Activated CD4-positive, alpha-beta T cell treated with anti-CD3 and anti-CD28 coated beads, Interleukin-2, amount 10 ng/mL, durations not matched to agents 24 days and 14 days (primary cell): ENCODE measurements around the gene TOMT. TPM values are rescaled to one million over a fixed set of nuclear protein-coding genes. Genes with fewer than 3 reads are reported as not detected.

Experiments
- DNase-seq: peaks from one replicate; pipeline ENCODE4 v3.0.0; 2022
- H3K27ac Mint-ChIP-seq: one replicate; pipeline ENCODE4 v1.8.0; 2022; ENCODE audit warnings: mild to moderate bottlenecking, mixed read lengths
- H3K27me3 Mint-ChIP-seq: one replicate; pipeline ENCODE4 v1.8.0; 2022; ENCODE audit warnings: mixed read lengths
- H3K36me3 Mint-ChIP-seq: one replicate; pipeline ENCODE4 v1.8.0; 2022; ENCODE audit warnings: low read depth, mild to moderate bottlenecking, mixed read lengths
- H3K4me1 Mint-ChIP-seq: one replicate; pipeline ENCODE4 v1.8.0; 2021; ENCODE audit warnings: mixed read lengths
- H3K4me3 Mint-ChIP-seq: one replicate; pipeline ENCODE4 v1.8.0; 2022; ENCODE audit warnings: mild to moderate bottlenecking, moderate library complexity, mixed read lengths
- H3K9me3 Mint-ChIP-seq: one replicate; pipeline ENCODE4 v1.8.0; 2021; ENCODE audit warnings: mixed read lengths
- intact Hi-C: fragments of 100-400 bp; cut with micrococcal nuclease; formaldehyde crosslinking; loops from one replicate; pipeline ENCODE4 v1.15.1; 2023
- total RNA-seq: library from RNA; stranded (reverse); gene quantifications from 2 replicates; pipeline ENCODE4 v1.2.3, GENCODE V29; 2022

TOMT gene
- total RNA-seq, 1 donor from 2014 or later: not detected

- no peak for DNase-seq
- H3K36me3 Mint-ChIP-seq: peaks cover 34% of the 10 kb centered on the region
- H3K4me1 Mint-ChIP-seq: peaks cover 38% of the 10 kb centered on the region
- intact Hi-C loops: loop anchor here (1.0 to 5.0 kb wide), 3 partner anchors 40 to 173 kb away; partner anchors contain the start of genes RNF121 and XNDC1N
- H3K27ac Mint-ChIP-seq: peak overlapping the region; percentile 94
- H3K4me3 Mint-ChIP-seq: peak overlapping the region; percentile 98
- H3K9me3 Mint-ChIP-seq: no peaks in the 10 kb centered on the region
- H3K27me3 Mint-ChIP-seq: no peaks in the 10 kb centered on the region
Measured at GRCh38 chr11:72102162-72102561, 3.6 kb upstream of the TOMT start.

- no peak for DNase-seq
- H3K9me3 Mint-ChIP-seq: no peaks in the 10 kb centered on the region
- peaks cover 37% of the 10 kb centered on the region for H3K36me3 Mint-ChIP-seq
- peaks cover 38% of the 10 kb centered on the region for H3K4me1 Mint-ChIP-seq
- peak overlapping the region; percentile 98 for H3K4me3 Mint-ChIP-seq
- H3K27me3 Mint-ChIP-seq: no peaks in the 10 kb centered on the region
- intact Hi-C loops: loop anchor here (1.0 to 5.0 kb wide), 3 partner anchors 40 to 174 kb away; partner anchors contain the start of genes RNF121 and XNDC1N
- peak overlapping the region; percentile 94 for H3K27ac Mint-ChIP-seq
Measured at GRCh38 chr11:72102631-72102945, 3.1 kb upstream of the TOMT start.

GRCh38 chr11:72102946-72103753, 2.6 kb upstream of the TOMT start, which contains the start of gene LAMTOR1:
LAMTOR1 (minus strand) TSS chr11:72103297; CDS start chr11:72103224, 73 bp downstream.
- peak within 1 kb of the TSS; percentile 98 for H3K4me3 Mint-ChIP-seq
- H3K9me3 Mint-ChIP-seq: no peaks in the 10 kb centered on the region
- H3K27me3 Mint-ChIP-seq: no peaks in the 10 kb centered on the region
- H3K27ac Mint-ChIP-seq: peak within 1 kb of the TSS; percentile 94
- intact Hi-C loops: loop anchor here (1.0 to 5.0 kb wide), 6 partner anchors 9 to 174 kb away; partner anchors contain the start of genes ANAPC15, LRRC51, NUMA1 and RNF121
- peaks cover 32% of the 10 kb centered on the region for H3K36me3 Mint-ChIP-seq
- peaks cover 38% of the 10 kb centered on the region for H3K4me1 Mint-ChIP-seq
- peak; percentile 100 for DNase-seq

GRCh38 chr11:72103754-72104167, 2.0 kb upstream of the TOMT start:
- intact Hi-C loops: loop anchor here (1.0 to 5.0 kb wide), 5 partner anchors 9 to 175 kb away; partner anchors contain the start of genes ANAPC15, LRRC51, NUMA1 and RNF121
- Mint-ChIP-seq H3K27me3 (no peaks in the 10 kb centered on the region), H3K4me1 (peaks cover 38% of the 10 kb centered on the region), H3K4me3 (peak overlapping the region; percentile 98), H3K27ac (peak overlapping the region; percentile 94), H3K9me3 (no peaks in the 10 kb centered on the region), H3K36me3 (peaks cover 26% of the 10 kb centered on the region)
- no peak for DNase-seq

GRCh38 chr11:72111300-72112142, 5.8 kb downstream of the TOMT start:
- peak overlapping the region; percentile 99 for H3K27ac Mint-ChIP-seq
- intact Hi-C loops: loop anchor here (1.0 to 2.0 kb wide), 6 partner anchors 8 to 183 kb away; partner anchors contain the start of genes LAMTOR1, LRRC51, NUMA1 and XNDC1N
- peak overlapping the region; percentile 98 for H3K4me3 Mint-ChIP-seq
- no peaks in the 10 kb centered on the region for H3K27me3 Mint-ChIP-seq
- peaks cover 18% of the 10 kb centered on the region for H3K4me1 Mint-ChIP-seq
- H3K9me3 Mint-ChIP-seq: peaks cover 13% of the 10 kb centered on the region
- peaks cover 11% of the 10 kb centered on the region for H3K36me3 Mint-ChIP-seq
- DNase-seq: no peak

GRCh38 chr11:72112143-72112977, 6.6 kb downstream of the TOMT start, which contains the start of gene ANAPC15:
ANAPC15 (minus strand) TSS chr11:72112695; CDS start chr11:72111276, 1,419 bp downstream.
- no peaks in the 10 kb centered on the region for H3K27me3 Mint-ChIP-seq
- intact Hi-C loops: loop anchor here (1.0 to 2.0 kb wide), 6 partner anchors 9 to 184 kb away; partner anchors contain the start of genes LAMTOR1, LRRC51, NUMA1 and XNDC1N
- DNase-seq: peak; percentile 100
- H3K27ac Mint-ChIP-seq: peak within 1 kb of the TSS; percentile 99
- H3K4me3 Mint-ChIP-seq: peak within 1 kb of the TSS; percentile 98
- H3K4me1 Mint-ChIP-seq: peaks cover 18% of the 10 kb centered on the region
- peaks cover 13% of the 10 kb centered on the region for H3K9me3 Mint-ChIP-seq
- H3K36me3 Mint-ChIP-seq: peaks cover 8% of the 10 kb centered on the region

- Mint-ChIP-seq H3K4me3 (peak overlapping the region; percentile 98), H3K27ac (peak overlapping the region; percentile 99), H3K27me3 (no peaks in the 10 kb centered on the region), H3K9me3 (peaks cover 13% of the 10 kb centered on the region), H3K4me1 (peaks cover 18% of the 10 kb centered on the region), H3K36me3 (peaks cover 6% of the 10 kb centered on the region)
- DNase-seq: no peak
- intact Hi-C loops: loop anchor here (1.0 to 2.0 kb wide), 6 partner anchors 10 to 185 kb away; partner anchors contain the start of genes LAMTOR1, LRRC51, NUMA1 and XNDC1N
Measured at GRCh38 chr11:72112978-72113808, 7.5 kb downstream of the TOMT start.

GRCh38 chr11:72114570-72114969, 8.8 kb downstream of the TOMT start:
- H3K27me3 Mint-ChIP-seq: no peaks in the 10 kb centered on the region
- intact Hi-C loops: no loop called here
- DNase-seq: no peak
- H3K36me3 Mint-ChIP-seq: peaks cover 6% of the 10 kb centered on the region
- H3K9me3 Mint-ChIP-seq: peaks cover 13% of the 10 kb centered on the region
- H3K4me1 Mint-ChIP-seq: peaks cover 18% of the 10 kb centered on the region
- no peak overlapping the region for H3K27ac Mint-ChIP-seq
- no peak overlapping the region for H3K4me3 Mint-ChIP-seq

- peaks cover 15% of the 10 kb centered on the region for H3K4me1 Mint-ChIP-seq
- intact Hi-C loops: no loop called here
- H3K9me3 Mint-ChIP-seq: peaks cover 13% of the 10 kb centered on the region
- H3K27me3 Mint-ChIP-seq: no peaks in the 10 kb centered on the region
- H3K4me3 Mint-ChIP-seq: no peak overlapping the region
- no peak for DNase-seq
- H3K27ac Mint-ChIP-seq: no peak overlapping the region
- no peaks in the 10 kb centered on the region for H3K36me3 Mint-ChIP-seq
Measured at GRCh38 chr11:72116019-72116755, 10.5 kb downstream of the TOMT start.

GRCh38 chr11:72119198-72119597, 13.5 kb downstream of the TOMT start:
- no peaks in the 10 kb centered on the region for H3K36me3 Mint-ChIP-seq
- intact Hi-C loops: no loop called here
- no peaks in the 10 kb centered on the region for H3K4me1 Mint-ChIP-seq
- H3K9me3 Mint-ChIP-seq: peaks cover 6% of the 10 kb centered on the region
- no peak overlapping the region for H3K4me3 Mint-ChIP-seq
- H3K27ac Mint-ChIP-seq: no peak overlapping the region
- H3K27me3 Mint-ChIP-seq: no peaks in the 10 kb centered on the region
- DNase-seq: no peak

GRCh38 chr11:72120930-72121329, 15.2 kb downstream of the TOMT start:
- no peak for DNase-seq
- Mint-ChIP-seq H3K36me3 (no peaks in the 10 kb centered on the region), H3K4me3 (no peak overlapping the region), H3K27ac (no peak overlapping the region), H3K27me3 (no peaks in the 10 kb centered on the region), H3K4me1 (no peaks in the 10 kb centered on the region), H3K9me3 (peaks cover 6% of the 10 kb centered on the region)
- intact Hi-C loops: no loop called here

- H3K36me3 Mint-ChIP-seq: no peaks in the 10 kb centered on the region
- peaks cover 6% of the 10 kb centered on the region for H3K9me3 Mint-ChIP-seq
- no peak overlapping the region for H3K27ac Mint-ChIP-seq
- no peak overlapping the region for H3K4me3 Mint-ChIP-seq
- no peak for DNase-seq
- H3K27me3 Mint-ChIP-seq: peaks cover 2% of the 10 kb centered on the region
- intact Hi-C loops: no loop called here
- H3K4me1 Mint-ChIP-seq: no peaks in the 10 kb centered on the region
Measured at GRCh38 chr11:72122607-72123006, 16.9 kb downstream of the TOMT start.
